ENCODE results near the gene CDH6. TPM values are rescaled to one million over a fixed set of nuclear protein-coding genes. Genes with fewer than 3 reads are reported as not detected.

The CDH6 gene
- total and polyA plus RNA-seq, 2 of the 13 experiments (the other 11 are each of a cell fraction or from before 2014, with no cell fraction given): not detected

- CTCF ChIA-PET (ENCODE audit: low intra/inter-chr PET ratio, low total read pairs): no interaction called here
- POLR2A ChIA-PET: no interaction called here
- no peaks in the 10 kb centered on the region for H3K79me2 ChIP-seq (ENCODE audit: insufficient read depth, low read length)
- in situ Hi-C loops (cut with HindIII; ENCODE audit: extremely low pct_ligation_motif_present, low pct_unique_long_range_greater_than_20kb): no loop called here
- intact Hi-C loops (cut with micrococcal nuclease; ENCODE audit: unreplicated experiment): no loop called here
- H3K27ac ChIP-seq (ENCODE audit: extremely low read length, insufficient read depth, low read length): no peak overlapping the region
- WGBS (ENCODE audit: low lambda C conversion rate): 0% methylated on average over 1 of the region's 1 CpG
- BruUV-seq (replicated peaks): no TSS peak
- no peaks in the 10 kb centered on the region for H3K27me3 ChIP-seq (ENCODE audit: control insufficient read depth in 1 of 2, insufficient read depth in 2 of 2, low read length in 2 of 2)
- FAIRE-seq: no peak
- H3K9me3 ChIP-seq (ENCODE audit: low read length): no peaks in the 10 kb centered on the region
- no peak for DNase-seq (ENCODE audit: low spot score)
- H3K36me3 ChIP-seq (replicated peaks in 1 of 2; ENCODE audit: control insufficient read depth in 1 of 2, insufficient read depth in 2 of 2, low read length in 2 of 2): no peaks in the 10 kb centered on the region
- H3K4me1 ChIP-seq (ENCODE audit: insufficient read depth, low read length): peaks cover 9% of the 10 kb centered on the region
- no peak overlapping the region for H3K4me3 ChIP-seq (replicated peaks in 1 of 3; ENCODE audit: insufficient read depth in 1 of 3, low read depth in 2 of 3, low read length in 3 of 3)
- H2AFZ ChIP-seq (ENCODE audit: low read length): no peak overlapping the region
- no peak overlapping the region for H3K4me2 ChIP-seq (ENCODE audit: low read depth, low read length)
- H4K20me1 ChIP-seq (ENCODE audit: insufficient read depth, low read length): no peaks in the 10 kb centered on the region
- no peak for ATAC-seq
- no peak overlapping the region for H3K9ac ChIP-seq (ENCODE audit: insufficient read depth, low read depth, low read length)
- TF ChIP-seq ELF3 (CRISPR knock-in tag; IDR thresholded peaks at IDR 0.05) (no peak), ZNF232 (CRISPR knock-in tag; IDR thresholded peaks at IDR 0.05; ENCODE audit: borderline replicate concordance) (no peak), ZNF234 (CRISPR knock-in tag; conservative IDR thresholded peaks at IDR 0.05) (no peak), CC2D1A (CRISPR knock-in tag; IDR thresholded peaks at IDR 0.05) (no peak), AGO2 (optimal IDR thresholded peaks at IDR 0.05; ENCODE audit: low read depth, low read length) (no peak), ZFP82 (CRISPR knock-in tag; IDR thresholded peaks at IDR 0.05; ENCODE audit: borderline replicate concordance) (no peak), ZNF256 (CRISPR knock-in tag; conservative IDR thresholded peaks at IDR 0.05) (no peak), SNAPC2 (CRISPR knock-in tag; IDR thresholded peaks at IDR 0.05) (no peak)
- TF ChIP-seq, protein P1, sequence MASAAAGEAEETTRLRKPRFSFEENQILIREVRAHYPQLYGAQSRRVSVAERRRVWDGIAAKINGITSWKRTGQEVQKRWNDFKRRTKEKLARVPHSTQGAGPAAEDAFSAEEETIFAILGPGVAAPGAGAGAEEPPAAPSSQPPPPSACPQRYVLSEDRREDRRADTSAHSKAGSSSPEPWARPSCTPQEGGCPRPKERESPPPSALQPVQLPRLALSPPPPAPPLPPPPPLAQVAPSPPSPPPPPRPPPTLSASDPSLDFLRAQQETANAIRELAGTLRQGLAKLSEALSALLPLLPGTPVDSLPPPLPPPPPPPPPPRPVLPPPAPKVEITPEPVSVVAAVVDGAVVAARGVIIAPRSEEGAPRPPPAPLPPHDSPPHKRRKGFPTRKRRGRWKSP (CRISPR knock-in tag; IDR thresholded peaks at IDR 0.05): no peak
- TF ChIP-seq, protein P2, sequence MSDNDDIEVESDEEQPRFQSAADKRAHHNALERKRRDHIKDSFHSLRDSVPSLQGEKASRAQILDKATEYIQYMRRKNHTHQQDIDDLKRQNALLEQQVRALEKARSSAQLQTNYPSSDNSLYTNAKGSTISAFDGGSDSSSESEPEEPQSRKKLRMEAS (IDR thresholded peaks at IDR 0.05): no peak
- TF ChIP-seq, protein P3, sequence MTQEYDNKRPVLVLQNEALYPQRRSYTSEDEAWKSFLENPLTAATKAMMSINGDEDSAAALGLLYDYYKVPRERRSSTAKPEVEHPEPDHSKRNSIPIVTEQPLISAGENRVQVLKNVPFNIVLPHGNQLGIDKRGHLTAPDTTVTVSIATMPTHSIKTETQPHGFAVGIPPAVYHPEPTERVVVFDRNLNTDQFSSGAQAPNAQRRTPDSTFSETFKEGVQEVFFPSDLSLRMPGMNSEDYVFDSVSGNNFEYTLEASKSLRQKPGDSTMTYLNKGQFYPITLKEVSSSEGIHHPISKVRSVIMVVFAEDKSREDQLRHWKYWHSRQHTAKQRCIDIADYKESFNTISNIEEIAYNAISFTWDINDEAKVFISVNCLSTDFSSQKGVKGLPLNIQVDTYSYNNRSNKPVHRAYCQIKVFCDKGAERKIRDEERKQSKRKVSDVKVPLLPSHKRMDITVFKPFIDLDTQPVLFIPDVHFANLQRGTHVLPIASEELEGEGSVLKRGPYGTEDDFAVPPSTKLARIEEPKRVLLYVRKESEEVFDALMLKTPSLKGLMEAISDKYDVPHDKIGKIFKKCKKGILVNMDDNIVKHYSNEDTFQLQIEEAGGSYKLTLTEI (CRISPR knock-in tag; conservative IDR thresholded peaks at IDR 0.05): no peak
- TF ChIP-seq, protein P4, sequence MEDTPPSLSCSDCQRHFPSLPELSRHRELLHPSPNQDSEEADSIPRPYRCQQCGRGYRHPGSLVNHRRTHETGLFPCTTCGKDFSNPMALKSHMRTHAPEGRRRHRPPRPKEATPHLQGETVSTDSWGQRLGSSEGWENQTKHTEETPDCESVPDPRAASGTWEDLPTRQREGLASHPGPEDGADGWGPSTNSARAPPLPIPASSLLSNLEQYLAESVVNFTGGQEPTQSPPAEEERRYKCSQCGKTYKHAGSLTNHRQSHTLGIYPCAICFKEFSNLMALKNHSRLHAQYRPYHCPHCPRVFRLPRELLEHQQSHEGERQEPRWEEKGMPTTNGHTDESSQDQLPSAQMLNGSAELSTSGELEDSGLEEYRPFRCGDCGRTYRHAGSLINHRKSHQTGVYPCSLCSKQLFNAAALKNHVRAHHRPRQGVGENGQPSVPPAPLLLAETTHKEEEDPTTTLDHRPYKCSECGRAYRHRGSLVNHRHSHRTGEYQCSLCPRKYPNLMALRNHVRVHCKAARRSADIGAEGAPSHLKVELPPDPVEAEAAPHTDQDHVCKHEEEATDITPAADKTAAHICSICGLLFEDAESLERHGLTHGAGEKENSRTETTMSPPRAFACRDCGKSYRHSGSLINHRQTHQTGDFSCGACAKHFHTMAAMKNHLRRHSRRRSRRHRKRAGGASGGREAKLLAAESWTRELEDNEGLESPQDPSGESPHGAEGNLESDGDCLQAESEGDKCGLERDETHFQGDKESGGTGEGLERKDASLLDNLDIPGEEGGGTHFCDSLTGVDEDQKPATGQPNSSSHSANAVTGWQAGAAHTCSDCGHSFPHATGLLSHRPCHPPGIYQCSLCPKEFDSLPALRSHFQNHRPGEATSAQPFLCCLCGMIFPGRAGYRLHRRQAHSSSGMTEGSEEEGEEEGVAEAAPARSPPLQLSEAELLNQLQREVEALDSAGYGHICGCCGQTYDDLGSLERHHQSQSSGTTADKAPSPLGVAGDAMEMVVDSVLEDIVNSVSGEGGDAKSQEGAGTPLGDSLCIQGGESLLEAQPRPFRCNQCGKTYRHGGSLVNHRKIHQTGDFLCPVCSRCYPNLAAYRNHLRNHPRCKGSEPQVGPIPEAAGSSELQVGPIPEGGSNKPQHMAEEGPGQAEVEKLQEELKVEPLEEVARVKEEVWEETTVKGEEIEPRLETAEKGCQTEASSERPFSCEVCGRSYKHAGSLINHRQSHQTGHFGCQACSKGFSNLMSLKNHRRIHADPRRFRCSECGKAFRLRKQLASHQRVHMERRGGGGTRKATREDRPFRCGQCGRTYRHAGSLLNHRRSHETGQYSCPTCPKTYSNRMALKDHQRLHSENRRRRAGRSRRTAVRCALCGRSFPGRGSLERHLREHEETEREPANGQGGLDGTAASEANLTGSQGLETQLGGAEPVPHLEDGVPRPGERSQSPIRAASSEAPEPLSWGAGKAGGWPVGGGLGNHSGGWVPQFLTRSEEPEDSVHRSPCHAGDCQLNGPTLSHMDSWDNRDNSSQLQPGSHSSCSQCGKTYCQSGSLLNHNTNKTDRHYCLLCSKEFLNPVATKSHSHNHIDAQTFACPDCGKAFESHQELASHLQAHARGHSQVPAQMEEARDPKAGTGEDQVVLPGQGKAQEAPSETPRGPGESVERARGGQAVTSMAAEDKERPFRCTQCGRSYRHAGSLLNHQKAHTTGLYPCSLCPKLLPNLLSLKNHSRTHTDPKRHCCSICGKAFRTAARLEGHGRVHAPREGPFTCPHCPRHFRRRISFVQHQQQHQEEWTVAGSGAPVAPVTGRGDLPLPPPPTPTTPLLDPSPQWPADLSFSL (CRISPR knock-in tag; IDR thresholded peaks at IDR 0.05): no peak
Measured at GRCh38 chr5:31158686-31159085, 34.8 kb upstream of the CDH6 start.
